ENCODE measurements around the gene LAMC3.

DNA sequence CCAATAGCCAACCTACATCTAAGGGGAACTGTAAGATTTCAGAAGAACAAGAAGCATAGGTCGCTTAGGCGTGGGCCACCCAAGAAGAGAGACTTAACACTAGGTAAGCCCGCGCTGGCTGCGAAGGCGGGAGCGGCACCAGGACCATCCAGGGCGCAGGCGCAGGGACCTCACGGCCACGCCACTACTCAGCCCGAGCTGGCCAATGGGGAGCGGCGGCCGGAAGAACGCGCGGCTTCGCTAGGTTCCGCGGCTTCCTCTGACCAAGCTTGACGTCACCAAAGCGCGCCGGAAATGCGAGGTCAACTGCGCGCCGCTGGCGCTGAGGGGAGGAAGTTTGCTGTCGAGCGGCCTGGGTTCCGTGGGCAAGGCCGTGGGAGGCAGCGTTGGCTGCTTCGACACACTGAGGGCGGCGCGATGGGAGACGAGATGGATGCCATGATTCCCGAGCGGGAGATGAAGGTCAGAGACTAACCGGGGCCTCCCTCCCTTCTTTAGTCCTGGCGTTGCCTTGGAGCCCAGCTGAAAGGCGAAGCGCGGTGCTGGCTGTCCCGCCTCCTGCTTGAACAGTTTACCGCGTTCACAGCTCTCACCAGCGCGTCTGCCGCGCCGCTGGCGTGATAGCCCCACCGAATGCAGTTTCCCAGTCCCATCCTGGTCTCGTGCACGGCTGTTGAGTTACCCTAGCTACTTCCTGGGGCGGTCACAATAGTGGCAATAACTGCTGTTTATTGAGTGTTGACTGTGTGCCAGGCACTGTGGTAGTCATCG, 116.5 kb downstream of the LAMC3 start, which contains the start of gene NUP214:
- no peak for TF ChIP-seq CTCF (IDR thresholded peaks at IDR 0.05; ENCODE audit: insufficient read depth, low read depth, low read length)
- no peak for TF ChIP-seq EZH2 (IDR thresholded peaks at IDR 0.05; ENCODE audit: insufficient read depth, low read length)

Data from astrocyte (in vitro differentiated cells and primary cell).